H1 (cell line): Measurements from ENCODE around the gene DPP10. TPM values are rescaled to one million over a fixed set of nuclear protein-coding genes. Genes with fewer than 3 reads are reported as not detected.

Experiments
- BCL11A ChIP-seq, 2 experiments: IDR thresholded peaks; one replicate each; pipeline ENCODE4 v1.6.1; 2011; ENCODE audit warnings: low read depth in 2 of 2, low read length in 2 of 2, mild to moderate bottlenecking in 2 of 2
- CBX8 ChIP-seq: fragments of 300-800, 300-1000 bp; sonication (generic); IDR thresholded peaks from 2 replicates; pipeline ENCODE4 v1.7.1; 2016; ENCODE audit warnings: low read depth, low read length, borderline replicate concordance
- CTBP2 ChIP-seq: IDR thresholded peaks from 2 replicates; pipeline ENCODE4 v1.7.0; 2011; ENCODE audit warnings: borderline replicate concordance, mild to moderate bottlenecking, moderate library complexity, mixed read lengths, low read length; ENCODE audit not compliant: insufficient read depth, insufficient read length
- EZH2 ChIP-seq: fragments of 200-600 bp; sonication (generic); IDR thresholded peaks from 2 replicates; pipeline ENCODE4 v1.7.1; 2012; ENCODE audit warnings: low read depth, mild to moderate bottlenecking, moderate library complexity, low read length, inconsistent platforms; ENCODE audit not compliant: severe bottlenecking
- TAF1 ChIP-seq: IDR thresholded peaks from 2 replicates; pipeline ENCODE4 v1.6.1; 2011; ENCODE audit warnings: mild to moderate bottlenecking, low read depth, low read length
- polyA plus RNA-seq, 7 experiments: library from polyadenylated mRNA; depleted of rRNA in 3 of 7; stranded (reverse) in 5 of 7; unstranded in 2 of 7; fragments of >200 nt in 5 of 7; fragments of 200-250 nt in 2 of 7; gene quantifications; 1 replicate in 5 of 7; 2 replicates in 1 of 7; 4 replicates in 1 of 7; pipeline versions ENCODE4 v1.2.1 to v1.2.3, GENCODE V29; 2011 to 2013; ENCODE audit warnings: missing spikeins in 2 of 7, mixed read lengths in 2 of 7
- total RNA-seq: library from RNA; stranded (reverse); fragmentation: NEBNext Ultra II Directional; extraction: Animal tissue kit (Norgen Biotek cat#: 25700); gene quantifications from 2 replicates; pipeline ENCODE4 v1.2.1, GENCODE V29; 2021
- TF ChIP-seq, protein P1 (sequence below): fragments of 300-600 bp; sonication (generic); IDR thresholded peaks from 2 replicates; pipeline ENCODE4 v1.7.1; 2012; ENCODE audit warnings: low read length, moderate library complexity, mild to moderate bottlenecking, inconsistent platforms; ENCODE audit not compliant: insufficient replicate concordance

The DPP10 gene
- total and polyA plus RNA-seq, 2 of the 8 experiments (the other 6 are each of a cell fraction or from before 2014, with no cell fraction given), result 3.3 to 7.2 TPM

DNA sequence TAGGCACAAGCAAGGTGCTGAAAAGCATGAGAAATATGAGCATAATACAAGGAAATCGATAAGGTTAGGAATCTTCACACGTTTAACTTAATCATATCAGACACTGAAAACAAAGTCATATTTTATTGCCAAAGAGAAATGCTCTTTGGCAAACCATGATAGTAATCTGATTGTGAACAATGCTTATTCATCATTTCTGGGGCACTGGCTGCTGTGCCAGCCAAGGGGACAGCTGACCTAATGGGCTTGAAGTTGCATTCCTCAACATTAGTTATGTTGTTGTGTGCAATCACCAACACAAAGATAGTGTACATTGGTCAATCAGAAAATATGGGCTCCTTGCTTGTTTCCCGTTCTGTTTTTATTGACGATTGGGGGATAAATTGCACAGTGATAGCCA lies 83.5 kb downstream of the DPP10 start (continued):
- TF ChIP-seq, protein P1, sequence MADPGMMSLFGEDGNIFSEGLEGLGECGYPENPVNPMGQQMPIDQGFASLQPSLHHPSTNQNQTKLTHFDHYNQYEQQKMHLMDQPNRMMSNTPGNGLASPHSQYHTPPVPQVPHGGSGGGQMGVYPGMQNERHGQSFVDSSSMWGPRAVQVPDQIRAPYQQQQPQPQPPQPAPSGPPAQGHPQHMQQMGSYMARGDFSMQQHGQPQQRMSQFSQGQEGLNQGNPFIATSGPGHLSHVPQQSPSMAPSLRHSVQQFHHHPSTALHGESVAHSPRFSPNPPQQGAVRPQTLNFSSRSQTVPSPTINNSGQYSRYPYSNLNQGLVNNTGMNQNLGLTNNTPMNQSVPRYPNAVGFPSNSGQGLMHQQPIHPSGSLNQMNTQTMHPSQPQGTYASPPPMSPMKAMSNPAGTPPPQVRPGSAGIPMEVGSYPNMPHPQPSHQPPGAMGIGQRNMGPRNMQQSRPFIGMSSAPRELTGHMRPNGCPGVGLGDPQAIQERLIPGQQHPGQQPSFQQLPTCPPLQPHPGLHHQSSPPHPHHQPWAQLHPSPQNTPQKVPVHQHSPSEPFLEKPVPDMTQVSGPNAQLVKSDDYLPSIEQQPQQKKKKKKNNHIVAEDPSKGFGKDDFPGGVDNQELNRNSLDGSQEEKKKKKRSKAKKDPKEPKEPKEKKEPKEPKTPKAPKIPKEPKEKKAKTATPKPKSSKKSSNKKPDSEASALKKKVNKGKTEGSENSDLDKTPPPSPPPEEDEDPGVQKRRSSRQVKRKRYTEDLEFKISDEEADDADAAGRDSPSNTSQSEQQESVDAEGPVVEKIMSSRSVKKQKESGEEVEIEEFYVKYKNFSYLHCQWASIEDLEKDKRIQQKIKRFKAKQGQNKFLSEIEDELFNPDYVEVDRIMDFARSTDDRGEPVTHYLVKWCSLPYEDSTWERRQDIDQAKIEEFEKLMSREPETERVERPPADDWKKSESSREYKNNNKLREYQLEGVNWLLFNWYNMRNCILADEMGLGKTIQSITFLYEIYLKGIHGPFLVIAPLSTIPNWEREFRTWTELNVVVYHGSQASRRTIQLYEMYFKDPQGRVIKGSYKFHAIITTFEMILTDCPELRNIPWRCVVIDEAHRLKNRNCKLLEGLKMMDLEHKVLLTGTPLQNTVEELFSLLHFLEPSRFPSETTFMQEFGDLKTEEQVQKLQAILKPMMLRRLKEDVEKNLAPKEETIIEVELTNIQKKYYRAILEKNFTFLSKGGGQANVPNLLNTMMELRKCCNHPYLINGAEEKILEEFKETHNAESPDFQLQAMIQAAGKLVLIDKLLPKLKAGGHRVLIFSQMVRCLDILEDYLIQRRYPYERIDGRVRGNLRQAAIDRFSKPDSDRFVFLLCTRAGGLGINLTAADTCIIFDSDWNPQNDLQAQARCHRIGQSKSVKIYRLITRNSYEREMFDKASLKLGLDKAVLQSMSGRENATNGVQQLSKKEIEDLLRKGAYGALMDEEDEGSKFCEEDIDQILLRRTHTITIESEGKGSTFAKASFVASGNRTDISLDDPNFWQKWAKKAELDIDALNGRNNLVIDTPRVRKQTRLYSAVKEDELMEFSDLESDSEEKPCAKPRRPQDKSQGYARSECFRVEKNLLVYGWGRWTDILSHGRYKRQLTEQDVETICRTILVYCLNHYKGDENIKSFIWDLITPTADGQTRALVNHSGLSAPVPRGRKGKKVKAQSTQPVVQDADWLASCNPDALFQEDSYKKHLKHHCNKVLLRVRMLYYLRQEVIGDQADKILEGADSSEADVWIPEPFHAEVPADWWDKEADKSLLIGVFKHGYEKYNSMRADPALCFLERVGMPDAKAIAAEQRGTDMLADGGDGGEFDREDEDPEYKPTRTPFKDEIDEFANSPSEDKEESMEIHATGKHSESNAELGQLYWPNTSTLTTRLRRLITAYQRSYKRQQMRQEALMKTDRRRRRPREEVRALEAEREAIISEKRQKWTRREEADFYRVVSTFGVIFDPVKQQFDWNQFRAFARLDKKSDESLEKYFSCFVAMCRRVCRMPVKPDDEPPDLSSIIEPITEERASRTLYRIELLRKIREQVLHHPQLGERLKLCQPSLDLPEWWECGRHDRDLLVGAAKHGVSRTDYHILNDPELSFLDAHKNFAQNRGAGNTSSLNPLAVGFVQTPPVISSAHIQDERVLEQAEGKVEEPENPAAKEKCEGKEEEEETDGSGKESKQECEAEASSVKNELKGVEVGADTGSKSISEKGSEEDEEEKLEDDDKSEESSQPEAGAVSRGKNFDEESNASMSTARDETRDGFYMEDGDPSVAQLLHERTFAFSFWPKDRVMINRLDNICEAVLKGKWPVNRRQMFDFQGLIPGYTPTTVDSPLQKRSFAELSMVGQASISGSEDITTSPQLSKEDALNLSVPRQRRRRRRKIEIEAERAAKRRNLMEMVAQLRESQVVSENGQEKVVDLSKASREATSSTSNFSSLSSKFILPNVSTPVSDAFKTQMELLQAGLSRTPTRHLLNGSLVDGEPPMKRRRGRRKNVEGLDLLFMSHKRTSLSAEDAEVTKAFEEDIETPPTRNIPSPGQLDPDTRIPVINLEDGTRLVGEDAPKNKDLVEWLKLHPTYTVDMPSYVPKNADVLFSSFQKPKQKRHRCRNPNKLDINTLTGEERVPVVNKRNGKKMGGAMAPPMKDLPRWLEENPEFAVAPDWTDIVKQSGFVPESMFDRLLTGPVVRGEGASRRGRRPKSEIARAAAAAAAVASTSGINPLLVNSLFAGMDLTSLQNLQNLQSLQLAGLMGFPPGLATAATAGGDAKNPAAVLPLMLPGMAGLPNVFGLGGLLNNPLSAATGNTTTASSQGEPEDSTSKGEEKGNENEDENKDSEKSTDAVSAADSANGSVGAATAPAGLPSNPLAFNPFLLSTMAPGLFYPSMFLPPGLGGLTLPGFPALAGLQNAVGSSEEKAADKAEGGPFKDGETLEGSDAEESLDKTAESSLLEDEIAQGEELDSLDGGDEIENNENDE, result no peak
- no peak for TF ChIP-seq BCL11A (IDR thresholded peaks at IDR 0.05; ENCODE audit: low read depth in 2 of 2, low read length in 2 of 2)
- TF ChIP-seq TAF1, result no peak
- TF ChIP-seq CTBP2, result no peak
- no peak for TF ChIP-seq EZH2
- TF ChIP-seq CBX8, result no peak
